ENCODE results near the gene CD55.

- TF ChIP-seq CTCF (IDR thresholded peaks at IDR 0.05 in 4 of 5, conservative IDR thresholded peaks at IDR 0.05 in 1 of 5) (no peak), POLR2A (IDR thresholded peaks at IDR 0.05) (no peak)
Measured at GRCh38 chr1:207361889-207362288, 40.4 kb downstream of the CD55 start.

Measured in gastrocnemius medialis (tissue), 4 donors.